Measurements from ENCODE around the gene KMT2C.

DNA sequence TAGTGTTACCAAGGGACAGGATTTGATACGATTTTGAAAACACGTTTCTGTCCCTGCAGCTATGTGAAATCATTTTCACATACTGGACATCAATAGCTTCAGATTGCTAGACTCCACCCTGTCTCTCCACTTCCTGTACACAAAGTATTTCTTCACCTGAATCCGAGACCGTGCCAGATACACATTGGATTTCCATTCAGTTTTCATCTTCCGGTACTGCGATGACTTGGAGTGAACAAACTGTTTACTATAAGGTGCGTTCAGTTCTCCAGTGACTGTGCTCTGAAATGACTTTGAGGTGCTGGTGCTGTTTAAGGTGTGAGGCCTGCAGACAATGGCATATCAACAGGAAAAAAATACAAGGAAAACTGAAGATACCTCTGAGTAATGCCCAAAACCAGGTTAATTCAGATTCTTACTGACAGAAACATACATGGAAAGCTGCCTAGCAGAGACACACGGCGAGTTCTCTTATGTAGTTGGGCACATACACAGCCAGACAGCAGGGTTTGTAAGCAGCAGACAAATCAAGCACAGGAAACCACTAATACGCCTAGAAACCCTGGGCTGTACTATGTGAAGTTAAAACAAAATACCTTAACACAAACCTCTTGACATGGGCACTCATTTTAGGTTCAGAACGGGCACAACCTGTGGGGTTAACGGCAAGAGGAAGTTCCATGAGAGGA is 291.1 kb downstream of the KMT2C start:
- TF ChIP-seq, protein P1, sequence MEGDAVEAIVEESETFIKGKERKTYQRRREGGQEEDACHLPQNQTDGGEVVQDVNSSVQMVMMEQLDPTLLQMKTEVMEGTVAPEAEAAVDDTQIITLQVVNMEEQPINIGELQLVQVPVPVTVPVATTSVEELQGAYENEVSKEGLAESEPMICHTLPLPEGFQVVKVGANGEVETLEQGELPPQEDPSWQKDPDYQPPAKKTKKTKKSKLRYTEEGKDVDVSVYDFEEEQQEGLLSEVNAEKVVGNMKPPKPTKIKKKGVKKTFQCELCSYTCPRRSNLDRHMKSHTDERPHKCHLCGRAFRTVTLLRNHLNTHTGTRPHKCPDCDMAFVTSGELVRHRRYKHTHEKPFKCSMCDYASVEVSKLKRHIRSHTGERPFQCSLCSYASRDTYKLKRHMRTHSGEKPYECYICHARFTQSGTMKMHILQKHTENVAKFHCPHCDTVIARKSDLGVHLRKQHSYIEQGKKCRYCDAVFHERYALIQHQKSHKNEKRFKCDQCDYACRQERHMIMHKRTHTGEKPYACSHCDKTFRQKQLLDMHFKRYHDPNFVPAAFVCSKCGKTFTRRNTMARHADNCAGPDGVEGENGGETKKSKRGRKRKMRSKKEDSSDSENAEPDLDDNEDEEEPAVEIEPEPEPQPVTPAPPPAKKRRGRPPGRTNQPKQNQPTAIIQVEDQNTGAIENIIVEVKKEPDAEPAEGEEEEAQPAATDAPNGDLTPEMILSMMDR (IDR thresholded peaks at IDR 0.05; ENCODE audit: low read length), result no peak
- TF ChIP-seq EZH2 (IDR thresholded peaks at IDR 0.05; ENCODE audit: borderline replicate concordance, low read length), result no peak
